Mesothelial cell of epicardium (in vitro differentiated cells): Measurements from ENCODE around the gene CDK6. TPM values are rescaled to one million over a fixed set of nuclear protein-coding genes. Genes with fewer than 3 reads are reported as not detected.

Experiments
- DNase-seq, 2 experiments: peaks; one replicate each; pipeline ENCODE4 v3.0.0; 2021; ENCODE audit warnings: low spot score in 2 of 2; ENCODE audit not compliant: unreplicated experiment in 2 of 2
- H3K27ac Mint-ChIP-seq: 2 replicates; pipeline ENCODE4 v1.8.0; 2021; ENCODE audit warnings: mixed read lengths
- H3K27me3 Mint-ChIP-seq: 2 replicates; pipeline ENCODE4 v1.8.0; 2021; ENCODE audit warnings: low read depth, mixed read lengths
- H3K36me3 Mint-ChIP-seq: 2 replicates; pipeline ENCODE4 v1.8.0; 2021; ENCODE audit warnings: mixed read lengths
- H3K4me1 Mint-ChIP-seq: 2 replicates; pipeline ENCODE4 v1.8.0; 2021; ENCODE audit warnings: mixed read lengths
- H3K4me3 Mint-ChIP-seq: 2 replicates; pipeline ENCODE4 v1.8.0; 2021; ENCODE audit warnings: mild to moderate bottlenecking, moderate library complexity, mixed read lengths
- H3K9me3 Mint-ChIP-seq: 2 replicates; pipeline ENCODE4 v1.8.0; 2021; ENCODE audit warnings: mixed read lengths
- total RNA-seq: library from RNA; stranded (reverse); gene quantifications from 3 replicates; pipeline ENCODE4 v1.2.1, GENCODE V29; 2021
- TF ChIP-seq, protein P1 (sequence below): fragments of 200-600 bp; sonication (generic); IDR thresholded peaks from one replicate; pipeline ENCODE4 v1.5.0; 2021; ENCODE audit warnings: antibody characterized with exemption; ENCODE audit not compliant: unreplicated experiment

The CDK6 gene
- total RNA-seq, 1 donor from 2014 or later: 138 TPM

DNA sequence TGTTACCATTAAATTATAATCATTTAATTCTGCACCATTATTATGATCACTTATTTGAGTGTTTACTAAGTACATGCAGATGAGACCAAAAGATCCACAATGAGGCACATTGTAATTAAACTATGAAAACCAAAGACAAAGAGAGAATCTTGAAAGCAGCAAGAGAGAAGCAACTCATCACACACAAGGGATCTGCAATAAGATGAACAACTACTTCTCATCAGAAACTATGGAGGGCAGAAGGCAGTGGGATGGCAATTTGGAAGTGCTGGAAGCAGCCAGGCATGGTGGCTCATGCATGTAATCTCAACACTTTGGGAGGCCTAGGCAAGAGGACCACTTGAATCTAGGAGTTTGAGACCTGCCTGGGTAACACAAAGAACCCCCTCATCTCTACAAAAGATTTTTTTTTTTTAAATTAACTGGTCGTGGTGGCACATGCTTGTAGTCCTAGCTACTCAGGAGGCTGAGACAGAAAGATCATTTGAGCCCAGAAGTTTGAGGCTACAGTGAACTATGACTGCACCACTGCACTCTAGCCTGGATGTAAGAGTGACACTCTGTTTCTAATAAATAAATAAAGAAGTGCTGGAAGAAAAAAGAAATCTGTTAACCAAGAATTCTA lies 47.7 kb downstream of the CDK6 start:
- peaks cover 54% of the 10 kb centered on the region for H3K36me3 Mint-ChIP-seq
- no peak overlapping the region for H3K27ac Mint-ChIP-seq
- TF ChIP-seq, protein P1, sequence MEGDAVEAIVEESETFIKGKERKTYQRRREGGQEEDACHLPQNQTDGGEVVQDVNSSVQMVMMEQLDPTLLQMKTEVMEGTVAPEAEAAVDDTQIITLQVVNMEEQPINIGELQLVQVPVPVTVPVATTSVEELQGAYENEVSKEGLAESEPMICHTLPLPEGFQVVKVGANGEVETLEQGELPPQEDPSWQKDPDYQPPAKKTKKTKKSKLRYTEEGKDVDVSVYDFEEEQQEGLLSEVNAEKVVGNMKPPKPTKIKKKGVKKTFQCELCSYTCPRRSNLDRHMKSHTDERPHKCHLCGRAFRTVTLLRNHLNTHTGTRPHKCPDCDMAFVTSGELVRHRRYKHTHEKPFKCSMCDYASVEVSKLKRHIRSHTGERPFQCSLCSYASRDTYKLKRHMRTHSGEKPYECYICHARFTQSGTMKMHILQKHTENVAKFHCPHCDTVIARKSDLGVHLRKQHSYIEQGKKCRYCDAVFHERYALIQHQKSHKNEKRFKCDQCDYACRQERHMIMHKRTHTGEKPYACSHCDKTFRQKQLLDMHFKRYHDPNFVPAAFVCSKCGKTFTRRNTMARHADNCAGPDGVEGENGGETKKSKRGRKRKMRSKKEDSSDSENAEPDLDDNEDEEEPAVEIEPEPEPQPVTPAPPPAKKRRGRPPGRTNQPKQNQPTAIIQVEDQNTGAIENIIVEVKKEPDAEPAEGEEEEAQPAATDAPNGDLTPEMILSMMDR: no peak
- H3K27me3 Mint-ChIP-seq: no peaks in the 10 kb centered on the region
- H3K4me3 Mint-ChIP-seq: no peak overlapping the region
- peaks cover 8% of the 10 kb centered on the region for H3K4me1 Mint-ChIP-seq
- no peak for DNase-seq
- H3K9me3 Mint-ChIP-seq: peaks cover 45% of the 10 kb centered on the region

DNA sequence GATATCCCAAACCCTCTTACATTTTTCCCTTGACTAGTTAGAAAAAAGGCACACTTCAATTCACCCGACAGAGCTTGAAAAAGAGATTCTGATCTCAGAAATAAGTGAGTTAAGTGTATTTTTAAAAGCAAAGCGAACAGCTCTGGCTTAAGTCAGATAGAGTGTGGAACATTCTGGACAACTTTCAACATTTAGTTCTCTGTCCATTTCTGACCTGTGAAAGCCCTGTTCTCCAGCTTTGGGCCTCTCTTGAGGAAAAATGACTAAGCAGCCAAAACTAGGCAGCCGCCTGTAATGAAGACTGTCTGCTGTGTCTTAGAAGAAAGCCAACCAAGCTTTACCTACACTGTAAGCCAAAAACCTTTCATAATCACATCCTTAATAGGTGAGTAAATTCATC lies 50.5 kb downstream of the CDK6 start:
- Mint-ChIP-seq H3K4me3 (no peak overlapping the region), H3K36me3 (peaks cover 38% of the 10 kb centered on the region), H3K9me3 (peaks cover 39% of the 10 kb centered on the region), H3K27ac (peak overlapping the region; percentile 84), H3K27me3 (no peaks in the 10 kb centered on the region), H3K4me1 (peaks cover 19% of the 10 kb centered on the region)
- TF ChIP-seq, protein P1: no peak
- DNase-seq: no peak

DNA sequence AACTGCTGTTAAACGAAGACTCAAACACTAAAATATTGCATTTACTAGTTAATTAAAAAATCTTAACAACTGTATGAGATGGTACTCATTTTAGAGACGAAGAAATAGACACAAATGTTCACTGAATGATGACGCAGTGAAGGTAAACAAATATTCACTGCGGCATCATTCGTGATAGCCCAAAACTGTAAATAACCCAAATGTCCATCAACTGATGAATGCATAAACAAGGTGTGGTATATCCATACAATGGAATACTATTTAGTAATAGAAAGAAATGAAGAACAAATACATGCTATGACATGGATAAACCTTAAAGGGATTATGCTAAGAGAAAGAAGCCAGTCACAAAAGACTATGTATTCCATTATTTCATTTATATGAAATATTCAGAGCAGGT lies 51.4 kb downstream of the CDK6 start:
- peak overlapping the region; percentile 84 for H3K27ac Mint-ChIP-seq
- H3K4me1 Mint-ChIP-seq: peaks cover 19% of the 10 kb centered on the region
- TF ChIP-seq, protein P1: no peak
- H3K4me3 Mint-ChIP-seq: no peak overlapping the region
- peaks cover 30% of the 10 kb centered on the region for H3K9me3 Mint-ChIP-seq
- no peaks in the 10 kb centered on the region for H3K27me3 Mint-ChIP-seq
- peaks cover 28% of the 10 kb centered on the region for H3K36me3 Mint-ChIP-seq
- no peak for DNase-seq

DNA sequence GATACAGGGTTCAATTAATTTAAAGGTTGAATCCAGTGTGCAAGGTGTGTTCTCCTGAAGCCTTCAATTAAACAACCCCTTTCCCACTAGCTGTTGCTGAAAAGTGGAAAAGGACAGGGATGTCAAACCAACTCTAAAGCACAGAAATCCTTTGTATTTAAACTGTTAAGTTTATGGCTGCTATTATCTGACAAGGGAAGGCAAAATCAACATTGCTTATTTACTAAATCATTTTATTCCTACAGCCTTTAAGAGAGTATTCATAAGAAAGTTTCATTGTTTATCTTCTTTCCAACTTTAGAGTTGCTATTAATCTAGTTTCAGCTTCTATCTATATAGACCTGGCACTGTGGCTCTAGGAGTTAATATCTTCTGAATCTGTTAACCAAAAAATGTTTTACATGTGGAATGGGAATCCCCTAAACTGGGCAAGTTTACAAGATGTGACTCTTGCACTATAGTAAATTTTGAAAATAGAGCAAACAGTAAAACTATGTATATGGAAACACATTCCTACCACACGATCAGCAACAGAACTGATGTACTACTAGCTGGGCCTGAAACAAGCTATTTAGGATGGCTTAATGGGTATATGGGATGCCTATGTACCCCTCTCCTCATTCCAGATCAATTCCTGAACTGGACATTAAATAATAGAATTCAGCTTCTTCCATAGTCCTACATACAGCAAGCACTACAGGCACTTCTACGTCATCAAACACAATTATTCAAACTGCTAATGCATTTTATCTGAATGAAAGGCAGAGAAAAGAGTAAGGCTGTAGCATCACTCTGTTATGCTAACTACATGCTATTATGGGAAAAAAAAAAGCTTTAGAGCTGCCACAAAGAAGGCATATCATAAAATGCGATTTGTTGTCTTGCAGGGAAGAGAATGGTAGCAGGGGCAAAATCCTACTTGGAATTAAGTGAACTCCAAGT lies 52.8 kb downstream of the CDK6 start:
- Mint-ChIP-seq H3K36me3 (peaks cover 14% of the 10 kb centered on the region), H3K9me3 (peaks cover 17% of the 10 kb centered on the region), H3K4me1 (peaks cover 19% of the 10 kb centered on the region), H3K4me3 (no peak overlapping the region), H3K27ac (no peak overlapping the region), H3K27me3 (no peaks in the 10 kb centered on the region)
- TF ChIP-seq, protein P1: no peak
- DNase-seq: no peak

DNA sequence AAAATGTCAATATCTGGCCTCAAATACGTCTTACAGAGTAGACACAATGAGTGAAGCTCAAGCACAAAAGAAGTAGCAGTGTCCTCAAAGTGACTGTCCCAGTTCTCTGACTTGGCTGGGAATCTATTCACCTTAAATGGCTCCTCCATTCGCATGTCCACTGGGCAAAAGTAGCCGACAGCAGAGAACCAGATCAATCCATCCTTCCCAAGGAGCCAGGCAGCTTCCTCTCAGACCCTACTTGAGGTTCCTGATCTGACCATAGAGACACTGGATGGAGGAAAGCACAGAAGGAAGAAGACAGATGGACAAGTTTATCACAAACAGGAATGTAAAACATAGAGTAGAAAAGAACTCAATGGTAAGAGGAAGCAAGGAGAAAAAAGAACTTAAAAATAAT lies 53.5 kb downstream of the CDK6 start:
- no peak overlapping the region for H3K27ac Mint-ChIP-seq
- peaks cover 19% of the 10 kb centered on the region for H3K4me1 Mint-ChIP-seq
- no peak for DNase-seq
- H3K4me3 Mint-ChIP-seq: no peak overlapping the region
- TF ChIP-seq, protein P1: no peak
- H3K9me3 Mint-ChIP-seq: peaks cover 11% of the 10 kb centered on the region
- H3K36me3 Mint-ChIP-seq: peaks cover 15% of the 10 kb centered on the region
- no peaks in the 10 kb centered on the region for H3K27me3 Mint-ChIP-seq
